Measurements from ENCODE around the gene GLB1L2. TPM values are rescaled to one million over a fixed set of nuclear protein-coding genes. Genes with fewer than 3 reads are reported as not detected.

GLB1L2 gene
- total RNA-seq, 4 donors from 2014 or later, result 4.2 to 21.6 (median 12.4) TPM

GRCh38 chr11:134371436-134372185 lies 39.8 kb downstream of the GLB1L2 start:
- DNase-seq, result peak in 1 of 3 donors; percentile 18
- no peaks in the 10 kb centered on the region for H3K27me3 ChIP-seq
- H3K9me3 ChIP-seq, result no peaks in the 10 kb centered on the region
- no peak overlapping the region for H3K27ac ChIP-seq
- H3K4me1 ChIP-seq, result no peaks in the 10 kb centered on the region
- no peaks in the 10 kb centered on the region for H3K36me3 ChIP-seq
- no peak overlapping the region for H3K4me3 ChIP-seq
- no peak for TF ChIP-seq POLR2A (IDR thresholded peaks at IDR 0.05)

GRCh38 chr11:134372536-134372935 lies 40.7 kb downstream of the GLB1L2 start:
- peak in 1 of 3 donors; percentile 3 for DNase-seq
- Histone ChIP-seq H3K9me3 (no peaks in the 10 kb centered on the region), H3K36me3 (no peaks in the 10 kb centered on the region)

GRCh38 chr11:134372961-134373360 lies 41.2 kb downstream of the GLB1L2 start:
- Histone ChIP-seq H3K27ac (no peak overlapping the region), H3K4me3 (no peak overlapping the region), H3K27me3 (no peaks in the 10 kb centered on the region), H3K4me1 (no peaks in the 10 kb centered on the region), H3K9me3 (no peaks in the 10 kb centered on the region), H3K36me3 (no peaks in the 10 kb centered on the region)
- peak in 1 of 3 donors; percentile 24 for DNase-seq
- TF ChIP-seq CTCF (IDR thresholded peaks at IDR 0.05) (no peak), POLR2A (IDR thresholded peaks at IDR 0.05) (no peak)

More at GRCh38 chr11:134372536-134372935, 40.7 kb downstream of the GLB1L2 start:
- TF ChIP-seq CTCF (IDR thresholded peaks at IDR 0.05) (no peak), POLR2A (IDR thresholded peaks at IDR 0.05) (no peak)
- H3K4me3 ChIP-seq, result no peak overlapping the region
- H3K27me3 ChIP-seq, result no peaks in the 10 kb centered on the region
- H3K4me1 ChIP-seq, result no peaks in the 10 kb centered on the region
- H3K27ac ChIP-seq, result no peak overlapping the region

GRCh38 chr11:134373591-134374052 lies 41.8 kb downstream of the GLB1L2 start:
- DNase-seq, result peak in 1 of 3 donors; percentile 32
- H3K27me3 ChIP-seq, result no peaks in the 10 kb centered on the region
- no peaks in the 10 kb centered on the region for H3K36me3 ChIP-seq
- no peaks in the 10 kb centered on the region for H3K9me3 ChIP-seq
- H3K4me1 ChIP-seq, result no peaks in the 10 kb centered on the region
- H3K27ac ChIP-seq, result no peak overlapping the region
- no peak overlapping the region for H3K4me3 ChIP-seq
- TF ChIP-seq POLR2A (IDR thresholded peaks at IDR 0.05), result no peak
- TF ChIP-seq CTCF (IDR thresholded peaks at IDR 0.05), result no peak

- DNase-seq, result no peak
- H3K27ac ChIP-seq, result no peak overlapping the region
- no peaks in the 10 kb centered on the region for H3K9me3 ChIP-seq
- no peak for TF ChIP-seq CTCF (IDR thresholded peaks at IDR 0.05)
- H3K36me3 ChIP-seq, result no peaks in the 10 kb centered on the region
- H3K4me1 ChIP-seq, result no peaks in the 10 kb centered on the region
- H3K27me3 ChIP-seq, result no peaks in the 10 kb centered on the region
- H3K4me3 ChIP-seq, result no peak overlapping the region
Observed at GRCh38 chr11:134374171-134374570, 42.4 kb downstream of the GLB1L2 start.

GRCh38 chr11:134374891-134375550 lies 43.2 kb downstream of the GLB1L2 start:
- H3K9me3 ChIP-seq, result no peaks in the 10 kb centered on the region
- no peaks in the 10 kb centered on the region for H3K4me1 ChIP-seq
- no peak for DNase-seq
- no peak overlapping the region for H3K4me3 ChIP-seq
- H3K27ac ChIP-seq, result no peak overlapping the region
- TF ChIP-seq CTCF (IDR thresholded peaks at IDR 0.05) (no peak), POLR2A (IDR thresholded peaks at IDR 0.05) (no peak)
- H3K36me3 ChIP-seq, result no peaks in the 10 kb centered on the region
- no peaks in the 10 kb centered on the region for H3K27me3 ChIP-seq

All from Peyer's patch (tissue), 4 donors.